Retinal pigment epithelial cell (primary cell): Measurements from ENCODE around the gene KRTAP9-8.
"Not testable (repeated sequence)": the region's sequence is repeated elsewhere in the genome, so short reads cannot be mapped to it uniquely, and the experiment has no call there.

Experiments used
- DNase-seq: peaks from one replicate; pipeline ENCODE4 v3.0.0-alpha.2; 2010; ENCODE audit warnings: low read depth
- H3K4me3 ChIP-seq: 2 replicates; pipeline ENCODE4 v1.5.1; 2011; ENCODE audit warnings: mild to moderate bottlenecking, low read length, control low read depth, moderate library complexity
- CTCF ChIP-seq: conservative IDR thresholded peaks from 2 replicates; pipeline ENCODE4 v1.5.1; 2011; ENCODE audit warnings: low read depth, low read length, control low read depth, inconsistent platforms

The KRTAP9-8 gene

GRCh38 chr17:41237949-41238437 is at the start of gene KRTAP9-8:
KRTAP9-8 (plus strand) TSS chr17:41237999; CDS start chr17:41238052, 53 bp downstream.
- not testable (repeated sequence) for DNase-seq, H3K4me3 ChIP-seq

GRCh38 chr17:41189837-41190318 is 47.9 kb upstream of the KRTAP9-8 start, which contains the start of gene KRTAP9-1:
KRTAP9-1 (plus strand) TSS chr17:41189887; CDS start chr17:41189887, 0 bp downstream.
- not testable (repeated sequence) for H3K4me3 ChIP-seq, DNase-seq

GRCh38 chr17:41190328-41190727 is 47.5 kb upstream of the KRTAP9-8 start:
- H3K4me3 ChIP-seq = no peak overlapping the region
- no peak for TF ChIP-seq CTCF
- no peak for DNase-seq

GRCh38 chr17:41196068-41196467 is 41.7 kb upstream of the KRTAP9-8 start:
- TF ChIP-seq CTCF = no peak
- H3K4me3 ChIP-seq = no peak overlapping the region
- DNase-seq = no peak

- no peak for DNase-seq
- no peak for TF ChIP-seq CTCF
- no peak overlapping the region for H3K4me3 ChIP-seq
Measured at GRCh38 chr17:41199421-41200078, 38.2 kb upstream of the KRTAP9-8 start.

- no peak for TF ChIP-seq CTCF
- no peak overlapping the region for H3K4me3 ChIP-seq
- no peak for DNase-seq
Measured at GRCh38 chr17:41211845-41212466, 25.8 kb upstream of the KRTAP9-8 start.

- DNase-seq = no peak
- no peak for TF ChIP-seq CTCF
- H3K4me3 ChIP-seq = no peak overlapping the region
Measured at GRCh38 chr17:41212524-41213169, 25.2 kb upstream of the KRTAP9-8 start.
